ENCODE data around the gene ZNF414. TPM values are rescaled to one million over a fixed set of nuclear protein-coding genes. Genes with fewer than 3 reads are reported as not detected.

Gene ZNF414
- total RNA-seq, 1 experiment from 2014 or later = 27.2 TPM

DNA sequence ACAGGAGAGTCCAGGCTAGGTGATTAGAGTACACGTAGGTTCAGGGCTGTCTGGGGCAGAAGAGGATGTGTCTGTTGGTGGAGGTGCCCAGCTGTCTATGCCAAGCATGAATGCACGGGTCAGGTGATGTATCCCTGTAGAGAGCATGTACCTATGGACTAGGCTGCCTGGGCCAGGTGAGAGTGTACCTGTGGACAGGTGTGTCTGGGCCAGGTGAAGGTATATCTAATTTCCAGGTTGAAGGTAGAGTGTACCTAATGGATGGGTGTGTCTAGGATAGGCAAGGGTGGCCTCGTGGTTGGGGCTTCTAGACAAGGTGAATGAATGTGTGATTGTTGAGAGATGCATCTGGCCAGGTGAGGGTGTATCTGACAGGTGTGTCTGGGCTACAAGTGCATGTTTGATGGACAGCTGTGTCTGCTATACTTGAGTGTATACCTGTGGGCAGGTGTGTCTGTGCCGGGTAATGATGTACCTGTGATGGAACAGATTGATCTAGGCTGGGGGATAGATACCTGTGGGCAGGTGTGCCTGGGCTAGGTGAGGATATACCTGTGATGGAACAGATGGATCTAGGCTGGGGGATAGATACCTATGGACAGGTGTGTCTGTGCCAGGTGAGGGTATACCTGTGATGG is 15.5 kb upstream of the ZNF414 start:
- ChIA-PET POLR2A (interaction anchor here (0.7 kb wide), 1 partner anchor 1090 kb away, joined by 3 read pairs; no protein-coding TSS in a partner anchor), CTCF (no interaction called here)
- DNase-seq (ENCODE audit: unreplicated experiment) = no peak
- Mint-ChIP-seq H3K36me3 (ENCODE audit: insufficient read depth, unreplicated experiment) (no peaks in the 10 kb centered on the region), H3K4me1 (ENCODE audit: insufficient read depth, unreplicated experiment) (no peaks in the 10 kb centered on the region), H3K4me3 (ENCODE audit: unreplicated experiment) (no peak overlapping the region), H3K27ac (ENCODE audit: low read depth, unreplicated experiment) (no peak overlapping the region), H3K9me3 (ENCODE audit: unreplicated experiment) (no peaks in the 10 kb centered on the region), H3K27me3 (ENCODE audit: insufficient read depth, unreplicated experiment) (no peaks in the 10 kb centered on the region)
- intact Hi-C loops (cut with micrococcal nuclease) = no loop called here
- TF ChIP-seq, protein P1, sequence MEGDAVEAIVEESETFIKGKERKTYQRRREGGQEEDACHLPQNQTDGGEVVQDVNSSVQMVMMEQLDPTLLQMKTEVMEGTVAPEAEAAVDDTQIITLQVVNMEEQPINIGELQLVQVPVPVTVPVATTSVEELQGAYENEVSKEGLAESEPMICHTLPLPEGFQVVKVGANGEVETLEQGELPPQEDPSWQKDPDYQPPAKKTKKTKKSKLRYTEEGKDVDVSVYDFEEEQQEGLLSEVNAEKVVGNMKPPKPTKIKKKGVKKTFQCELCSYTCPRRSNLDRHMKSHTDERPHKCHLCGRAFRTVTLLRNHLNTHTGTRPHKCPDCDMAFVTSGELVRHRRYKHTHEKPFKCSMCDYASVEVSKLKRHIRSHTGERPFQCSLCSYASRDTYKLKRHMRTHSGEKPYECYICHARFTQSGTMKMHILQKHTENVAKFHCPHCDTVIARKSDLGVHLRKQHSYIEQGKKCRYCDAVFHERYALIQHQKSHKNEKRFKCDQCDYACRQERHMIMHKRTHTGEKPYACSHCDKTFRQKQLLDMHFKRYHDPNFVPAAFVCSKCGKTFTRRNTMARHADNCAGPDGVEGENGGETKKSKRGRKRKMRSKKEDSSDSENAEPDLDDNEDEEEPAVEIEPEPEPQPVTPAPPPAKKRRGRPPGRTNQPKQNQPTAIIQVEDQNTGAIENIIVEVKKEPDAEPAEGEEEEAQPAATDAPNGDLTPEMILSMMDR (IDR thresholded peaks at IDR 0.05; ENCODE audit: unreplicated experiment) = no peak
- BruUV-seq (replicated peaks) = no TSS peak

DNA sequence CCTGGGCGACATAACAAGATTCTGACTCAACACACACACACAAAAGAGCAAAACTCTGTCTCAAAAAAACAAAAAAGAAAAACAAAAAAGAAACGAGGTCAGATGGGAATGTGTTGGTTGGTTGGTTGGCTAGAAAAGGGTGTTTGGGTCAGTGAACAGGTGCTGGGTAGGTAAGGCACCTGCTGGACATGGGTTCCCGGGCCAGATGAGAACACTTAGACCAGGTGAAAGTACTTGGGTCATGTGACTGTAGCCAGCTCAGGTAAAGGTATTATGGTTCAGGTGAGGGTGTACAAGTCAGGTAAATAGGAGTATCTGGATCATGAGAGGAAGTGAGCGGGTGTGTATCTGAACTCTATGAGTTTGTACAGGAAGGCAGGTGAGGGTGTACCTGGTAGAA is 14.5 kb upstream of the ZNF414 start:
- Mint-ChIP-seq H3K27me3 (ENCODE audit: insufficient read depth, unreplicated experiment) (no peaks in the 10 kb centered on the region), H3K9me3 (ENCODE audit: unreplicated experiment) (no peaks in the 10 kb centered on the region), H3K4me1 (ENCODE audit: insufficient read depth, unreplicated experiment) (no peaks in the 10 kb centered on the region), H3K4me3 (ENCODE audit: unreplicated experiment) (no peak overlapping the region), H3K36me3 (ENCODE audit: insufficient read depth, unreplicated experiment) (no peaks in the 10 kb centered on the region), H3K27ac (ENCODE audit: low read depth, unreplicated experiment) (no peak overlapping the region)
- BruUV-seq (replicated peaks) = no TSS peak
- intact Hi-C loops (cut with micrococcal nuclease) = no loop called here
- CTCF ChIA-PET = interaction anchor here (0.6 to 1.0 kb wide), 3 partner anchors 52 to 676 kb away, joined by 3 to 4 read pairs (median 3); no protein-coding TSS in a partner anchor
- TF ChIP-seq, protein P1 (IDR thresholded peaks at IDR 0.05; ENCODE audit: unreplicated experiment) = no peak
- no peak for DNase-seq (ENCODE audit: unreplicated experiment)
- POLR2A ChIA-PET = interaction anchor here (0.7 kb wide), 1 partner anchor 1091 kb away, joined by 3 read pairs; no protein-coding TSS in a partner anchor

DNA sequence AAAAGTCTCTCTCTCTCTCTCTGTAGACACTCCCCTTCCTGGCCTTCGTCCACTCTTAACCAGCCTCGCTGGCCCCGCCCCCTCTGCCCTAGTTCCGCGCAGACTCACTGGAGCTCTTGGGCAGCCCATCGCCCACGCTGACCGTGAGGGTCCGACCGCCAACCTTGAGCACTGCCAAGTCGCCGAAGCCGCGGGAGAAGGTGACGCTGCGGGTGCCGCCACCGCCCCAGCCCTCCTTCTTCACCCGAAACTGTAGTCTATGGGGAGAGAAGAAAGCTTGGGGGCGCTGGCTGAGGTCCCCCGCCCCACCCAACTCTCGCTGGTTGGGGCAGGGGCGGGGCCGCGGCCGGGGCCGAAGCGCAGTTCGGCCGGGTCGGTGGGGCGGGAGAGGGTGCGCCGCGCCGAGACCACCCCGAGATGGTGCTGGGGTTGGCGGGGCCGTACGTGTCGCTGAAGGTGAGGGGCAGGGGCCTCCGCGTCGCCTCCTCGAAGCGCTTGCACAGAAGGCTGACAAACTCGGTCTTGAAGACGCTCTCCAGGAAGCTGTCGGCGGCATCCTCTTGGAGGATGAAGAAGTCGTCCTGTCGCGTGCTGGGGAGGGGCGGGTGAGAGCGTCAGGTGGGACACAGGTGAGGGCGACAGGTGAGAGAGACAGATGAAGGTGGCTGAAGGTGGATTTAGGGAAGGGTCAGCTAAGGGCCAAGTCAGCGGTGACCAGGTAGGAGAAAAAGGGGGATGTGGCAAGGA is 12.6 kb upstream of the ZNF414 start:
- Mint-ChIP-seq H3K9me3 (ENCODE audit: unreplicated experiment) (no peaks in the 10 kb centered on the region), H3K36me3 (ENCODE audit: insufficient read depth, unreplicated experiment) (no peaks in the 10 kb centered on the region), H3K4me1 (ENCODE audit: insufficient read depth, unreplicated experiment) (no peaks in the 10 kb centered on the region), H3K4me3 (ENCODE audit: unreplicated experiment) (no peak overlapping the region), H3K27ac (ENCODE audit: low read depth, unreplicated experiment) (no peak overlapping the region), H3K27me3 (ENCODE audit: insufficient read depth, unreplicated experiment) (no peaks in the 10 kb centered on the region)
- ChIA-PET CTCF (interaction anchor here (0.6 kb wide), 2 partner anchors 50 to 206 kb away, joined by 3 read pairs; no protein-coding TSS in a partner anchor), POLR2A (interaction anchor here (0.5 to 3.6 kb wide), 12 partner anchors 13 to 1301 kb away, joined by 3 to 40 read pairs (median 3); partner anchors contain the start of genes HNRNPM, UBL5 and ZNF414)
- DNase-seq (ENCODE audit: unreplicated experiment) = peak; percentile 94
- BruUV-seq (replicated peaks) = no TSS peak
- TF ChIP-seq, protein P1 (IDR thresholded peaks at IDR 0.05; ENCODE audit: unreplicated experiment) = no peak
- intact Hi-C loops (cut with micrococcal nuclease) = no loop called here

DNA sequence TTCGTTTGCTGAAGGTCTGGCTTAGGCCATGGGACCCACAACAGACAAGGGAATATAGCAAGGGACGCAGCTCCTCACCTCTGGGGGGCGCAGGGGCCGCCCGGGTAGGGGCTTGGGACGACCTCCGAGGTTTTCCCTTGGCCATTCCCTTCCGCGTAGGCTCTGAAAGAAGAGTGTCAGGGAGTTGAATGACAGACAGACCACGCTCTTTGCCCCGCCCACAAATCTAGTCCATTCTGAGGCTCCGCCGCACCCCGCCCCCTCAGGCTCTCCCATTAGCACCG is 11.4 kb upstream of the ZNF414 start:
- TF ChIP-seq, protein P1 (IDR thresholded peaks at IDR 0.05; ENCODE audit: unreplicated experiment) = no peak
- Mint-ChIP-seq H3K4me1 (ENCODE audit: insufficient read depth, unreplicated experiment) (no peaks in the 10 kb centered on the region), H3K9me3 (ENCODE audit: unreplicated experiment) (no peaks in the 10 kb centered on the region), H3K27ac (ENCODE audit: low read depth, unreplicated experiment) (no peak overlapping the region), H3K4me3 (ENCODE audit: unreplicated experiment) (no peak overlapping the region), H3K36me3 (ENCODE audit: insufficient read depth, unreplicated experiment) (no peaks in the 10 kb centered on the region), H3K27me3 (ENCODE audit: insufficient read depth, unreplicated experiment) (no peaks in the 10 kb centered on the region)
- BruUV-seq (replicated peaks) = no TSS peak
- POLR2A ChIA-PET = interaction anchor here (0.6 to 3.6 kb wide), 6 partner anchors 11 to 1201 kb away, joined by 3 to 40 read pairs (median 4); partner anchors contain the start of genes HNRNPM and ZNF414
- DNase-seq (ENCODE audit: unreplicated experiment) = no peak
- CTCF ChIA-PET = interaction anchor here (0.9 to 1.1 kb wide), 2 partner anchors 9 to 21 kb away, joined by 3 to 4 read pairs; no protein-coding TSS in a partner anchor
- intact Hi-C loops (cut with micrococcal nuclease) = no loop called here

Measured in MCF 10A (cell line).